HG03108 (cell line): Measurements from ENCODE around the gene IRF2.

ENCODE experiments used
- ATAC-seq: cut with Tn5 transposase; IDR thresholded peaks from one replicate; pipeline ENCODE4 v1.9.1; 2021; ENCODE audit warnings: moderate library complexity; ENCODE audit not compliant: unreplicated experiment

Gene IRF2

DNA sequence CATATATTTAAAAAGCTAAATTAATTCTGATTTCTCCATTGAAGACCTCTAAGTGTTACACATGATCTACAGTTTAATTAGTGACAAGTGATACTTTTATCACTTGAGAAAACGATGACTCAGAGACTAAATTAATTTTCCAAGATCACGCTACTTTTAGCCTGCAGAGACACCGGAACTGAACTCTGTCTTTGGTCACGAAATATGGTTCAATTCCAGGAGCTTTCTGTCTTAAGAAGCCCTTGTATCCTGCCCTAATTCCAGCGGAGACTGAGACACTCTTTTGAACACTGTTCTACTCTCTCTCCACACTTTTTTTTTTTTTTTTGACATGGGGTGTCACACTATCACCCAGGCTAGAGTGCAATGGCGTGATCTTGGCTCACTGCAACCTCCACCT is 63.6 kb downstream of the IRF2 start:
- no peak for ATAC-seq

DNA sequence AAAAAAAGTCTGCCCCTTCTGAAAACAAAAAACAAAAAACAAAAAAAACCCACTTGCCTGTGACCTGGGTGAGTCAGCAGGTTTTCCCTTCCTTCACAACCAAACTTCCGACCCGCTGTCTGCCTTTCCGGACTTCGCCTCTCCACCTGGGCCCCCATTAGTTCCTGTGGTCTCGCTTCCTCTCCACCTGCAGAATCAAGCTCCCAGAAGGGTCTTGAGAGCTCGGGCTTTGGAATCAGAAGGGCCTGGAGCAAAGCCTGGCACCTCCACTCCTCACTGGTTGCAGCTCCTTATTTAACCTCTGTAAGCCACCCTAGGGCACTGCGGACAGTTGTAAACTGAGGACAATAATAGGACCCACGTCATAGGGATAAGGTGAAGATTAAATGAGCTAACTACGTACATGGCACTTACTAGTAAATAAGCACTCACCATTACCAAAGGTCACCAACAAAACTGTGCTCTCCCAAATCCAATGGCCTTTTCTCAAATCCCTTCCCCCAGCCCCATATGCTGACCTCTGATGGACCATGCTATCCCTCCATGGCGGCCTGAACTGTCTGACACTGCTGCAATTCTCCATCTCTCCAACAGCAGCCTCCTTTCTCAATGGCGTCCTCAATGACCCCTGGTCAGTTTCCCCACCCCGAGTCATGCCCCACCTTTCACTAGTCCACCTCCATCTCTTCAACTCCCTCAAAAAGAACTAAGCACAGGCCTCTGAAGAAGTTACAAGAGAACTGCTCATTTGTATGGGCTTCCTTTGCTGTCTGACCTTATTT is 64.2 kb downstream of the IRF2 start:
- ATAC-seq = peak; percentile 63

DNA sequence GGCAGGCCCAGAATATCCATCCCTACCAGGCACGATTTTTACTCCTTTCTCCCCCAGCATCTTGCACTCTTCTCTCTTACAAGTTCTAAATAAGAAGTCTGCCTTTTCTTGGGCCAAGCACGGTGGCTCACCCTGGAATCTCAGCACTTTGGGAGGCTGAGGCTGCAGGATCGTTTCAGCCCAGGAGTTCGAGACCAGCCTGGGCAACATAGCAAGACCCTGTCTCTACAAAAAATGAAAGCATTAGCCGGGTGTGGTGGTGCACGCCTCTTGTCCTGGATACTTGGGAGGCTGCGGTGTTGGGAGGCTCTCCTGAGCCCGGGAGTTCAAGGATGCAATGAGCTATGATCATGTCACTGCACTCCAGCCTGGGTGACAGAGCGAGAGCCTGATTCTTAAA is 64.8 kb downstream of the IRF2 start:
- no peak for ATAC-seq

DNA sequence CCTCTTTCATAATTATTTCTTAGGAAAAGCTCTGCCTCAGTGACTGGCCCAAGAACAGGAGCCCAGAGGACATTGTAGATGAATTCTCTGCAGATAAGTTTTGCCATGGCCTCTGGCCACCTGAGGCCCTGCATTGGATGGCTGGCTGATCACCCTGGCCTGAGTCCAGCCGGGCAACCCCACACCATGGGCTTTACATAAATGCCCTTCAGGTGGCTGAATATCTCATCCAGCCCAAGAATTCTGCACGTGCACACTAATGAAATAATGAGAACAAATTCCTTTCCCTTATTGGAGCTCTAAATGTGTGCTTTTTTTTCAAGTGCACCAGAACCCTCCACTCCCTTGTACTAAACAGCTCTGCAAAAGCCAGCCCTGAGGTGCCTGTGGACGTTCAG is 65.7 kb downstream of the IRF2 start:
- ATAC-seq = no peak

DNA sequence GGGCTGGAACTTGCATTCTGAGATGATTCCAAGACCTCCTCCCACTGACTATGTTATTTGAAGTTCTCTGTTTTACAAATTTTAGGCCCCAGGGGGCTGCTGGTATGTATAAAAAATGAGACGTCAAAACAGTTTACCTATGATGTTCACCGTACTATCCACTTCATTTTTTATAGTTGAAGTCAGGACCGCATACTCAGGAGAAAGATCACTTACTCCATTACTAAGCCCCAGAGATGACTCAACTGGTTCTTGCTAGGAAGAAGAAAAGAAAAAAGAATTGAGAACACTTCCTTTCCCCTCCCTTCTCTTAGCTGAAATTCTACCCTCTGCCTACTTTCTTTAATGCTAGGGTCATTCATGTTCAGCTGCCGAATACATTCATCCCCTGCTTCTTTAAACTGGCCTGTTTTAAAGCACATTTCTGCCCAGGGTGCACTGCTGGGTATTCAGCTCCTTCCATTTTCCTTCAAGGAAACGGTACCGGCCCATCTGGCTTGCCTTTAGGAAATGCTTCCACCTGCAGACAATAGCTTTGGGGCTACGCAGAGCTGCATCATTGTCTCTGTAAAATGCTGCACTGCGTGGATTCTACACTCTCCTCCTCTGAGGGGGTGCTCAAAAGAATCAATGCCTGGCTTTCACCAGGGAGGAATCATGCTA is 66.2 kb downstream of the IRF2 start:
- ATAC-seq = no peak

DNA sequence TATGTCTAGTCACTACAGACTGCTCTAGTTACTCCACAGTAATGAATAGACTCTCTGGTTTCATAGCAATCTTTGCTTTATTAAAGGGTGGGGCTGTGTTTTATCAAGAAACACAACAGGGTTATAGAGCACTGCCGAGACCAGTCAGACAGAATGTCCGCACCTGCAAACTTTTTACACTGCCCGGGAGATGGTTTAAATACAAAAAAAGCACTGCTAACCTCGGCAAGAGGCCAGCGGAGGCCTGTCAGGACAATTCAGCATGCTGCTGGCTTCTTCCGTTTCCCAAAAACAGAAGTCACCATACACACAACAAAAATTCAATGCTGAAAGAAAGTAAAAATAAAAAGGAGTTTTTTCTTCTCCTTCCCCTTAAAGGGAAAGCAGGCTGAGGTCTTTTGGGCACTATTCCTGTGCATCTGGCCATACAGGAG is 67.4 kb downstream of the IRF2 start:
- ATAC-seq = no peak

DNA sequence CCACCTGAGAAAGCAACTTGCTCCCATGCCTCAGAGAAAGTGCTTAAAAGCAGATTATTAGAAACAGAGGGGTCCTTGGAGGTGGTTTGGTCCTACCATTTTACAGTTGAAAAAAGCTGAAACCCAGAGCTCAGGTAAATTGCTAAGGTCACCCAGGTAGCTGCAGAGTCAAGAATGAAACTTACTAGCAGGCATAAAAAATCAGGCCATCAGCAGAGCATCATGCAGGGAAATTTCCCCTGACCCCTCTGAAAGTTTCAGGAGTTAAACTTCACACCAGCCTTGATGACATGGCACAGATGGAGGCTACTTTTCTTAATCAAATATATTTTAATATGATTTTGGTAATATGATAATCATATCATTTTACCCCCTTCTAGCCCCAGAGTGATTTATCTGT is 70.3 kb downstream of the IRF2 start:
- ATAC-seq = no peak

DNA sequence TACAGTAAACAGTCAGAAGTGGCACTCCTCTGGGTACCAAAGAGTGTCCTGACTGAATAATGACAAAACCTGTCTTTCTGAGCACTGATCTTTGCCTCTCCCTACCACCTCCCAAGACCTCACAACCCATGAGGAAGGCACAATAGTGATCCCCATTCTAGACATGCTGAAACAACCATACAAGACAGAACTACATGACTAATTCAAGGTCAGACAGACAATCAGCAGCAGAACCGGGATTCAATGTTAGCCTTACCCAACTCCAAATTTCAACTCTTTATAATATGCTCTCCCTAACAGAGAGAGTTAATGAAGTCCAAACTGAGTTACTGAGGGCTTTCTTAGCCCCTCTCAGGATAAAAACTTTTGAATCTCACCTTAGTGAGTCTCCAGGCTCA is 71.0 kb downstream of the IRF2 start:
- no peak for ATAC-seq

DNA sequence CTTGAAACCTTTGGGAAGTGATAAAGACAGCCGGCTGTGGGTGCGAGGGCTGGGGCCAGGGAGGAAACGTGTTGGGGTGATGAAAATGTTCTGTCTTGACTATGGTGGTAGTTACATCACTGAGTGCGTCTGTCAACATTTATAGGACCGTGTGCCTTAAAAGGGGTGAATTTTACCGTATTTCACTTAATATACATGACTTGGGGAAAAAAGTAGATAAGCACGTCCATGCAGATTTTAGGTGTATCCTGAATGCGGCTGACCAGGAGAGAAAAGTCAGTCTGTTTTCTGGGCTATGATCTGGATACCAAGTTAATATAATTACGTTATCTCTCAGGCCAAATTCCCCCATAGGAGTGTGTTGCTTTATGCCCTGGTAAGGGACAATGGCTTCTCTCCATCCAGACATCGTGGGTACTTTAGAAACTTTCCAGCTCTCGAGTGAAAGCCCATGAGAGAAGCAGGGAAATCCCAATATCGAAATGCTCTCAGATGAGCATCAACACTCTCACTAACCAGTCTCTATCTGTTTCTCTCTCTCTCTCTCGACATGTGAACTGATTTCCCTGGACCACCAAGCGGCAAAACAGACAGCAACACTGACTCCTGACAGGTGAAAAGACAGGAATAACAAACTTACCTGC is 71.5 kb downstream of the IRF2 start:
- no peak for ATAC-seq

DNA sequence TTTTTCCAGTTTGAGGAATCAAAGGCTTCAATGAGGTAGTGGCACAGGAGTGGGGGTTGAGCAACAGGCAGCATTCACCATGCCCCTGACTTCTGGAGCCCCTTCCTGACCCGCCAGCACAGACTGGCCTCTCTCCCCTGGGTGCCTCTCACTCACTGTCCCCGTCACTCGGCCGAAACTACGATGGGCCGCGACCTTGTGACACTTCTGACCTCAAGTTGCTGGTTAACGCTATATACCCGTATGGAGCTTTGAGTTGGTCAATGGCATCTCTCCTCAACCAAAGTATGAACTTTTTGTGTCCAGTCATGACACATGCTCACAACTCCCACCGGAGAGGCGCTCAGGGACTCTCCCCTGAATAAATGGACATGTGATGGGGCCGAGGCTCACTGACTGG is 72.1 kb downstream of the IRF2 start:
- ATAC-seq = no peak

DNA sequence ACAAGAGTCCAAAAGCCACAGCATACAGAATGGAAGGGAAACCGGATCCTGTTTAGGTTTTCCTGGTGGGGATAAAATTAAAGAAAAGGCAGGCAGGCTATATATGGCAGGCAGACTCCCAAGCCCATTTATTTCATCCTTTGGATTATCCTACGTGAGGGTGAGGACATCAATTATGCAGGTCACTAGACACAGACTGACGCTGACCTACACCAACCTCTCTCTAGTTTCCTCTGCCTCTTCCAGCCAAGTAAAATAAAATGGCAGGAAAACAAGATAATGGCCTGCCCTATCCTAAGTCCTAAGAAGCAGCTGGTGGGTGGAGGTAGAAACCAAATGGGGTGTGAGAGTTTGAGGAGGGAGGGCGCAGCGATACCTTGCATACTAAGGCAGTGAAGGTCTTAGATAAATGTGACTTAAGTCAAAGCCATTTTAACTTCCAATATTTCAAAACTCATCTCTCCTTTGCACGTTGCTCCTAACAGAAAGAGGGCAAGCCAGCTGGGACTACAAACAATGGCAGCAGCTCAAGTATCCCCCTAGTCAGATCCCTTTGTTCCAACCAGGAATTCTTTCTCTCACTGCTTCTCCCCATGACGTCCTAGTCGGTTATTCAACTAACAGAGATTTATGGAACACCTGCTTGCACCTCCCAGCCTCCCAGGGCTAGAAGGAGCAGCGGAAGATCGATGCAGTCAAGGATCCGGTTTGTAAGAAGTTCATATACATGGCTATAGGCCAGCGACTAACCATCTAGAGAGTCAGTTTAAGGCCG is 72.8 kb downstream of the IRF2 start:
- no peak for ATAC-seq

DNA sequence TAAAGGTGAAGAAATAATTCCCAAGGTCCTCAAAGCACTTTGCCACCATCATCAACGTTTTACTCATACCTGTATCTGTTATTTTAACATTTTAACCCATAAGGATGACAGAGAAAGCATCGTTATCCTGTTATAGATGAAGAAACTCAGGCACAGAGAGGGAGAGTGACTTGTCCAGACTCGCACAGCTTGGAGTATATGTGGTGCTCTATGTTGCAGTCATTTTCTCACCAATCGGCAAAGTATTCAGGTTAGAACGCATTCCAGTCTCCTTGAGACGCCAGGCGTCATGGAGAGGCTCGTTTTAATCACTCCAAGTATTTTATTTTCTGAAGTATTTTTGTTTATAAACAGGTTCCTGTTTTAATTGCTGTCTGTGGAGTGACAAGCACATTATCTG is 73.5 kb downstream of the IRF2 start:
- no peak for ATAC-seq

DNA sequence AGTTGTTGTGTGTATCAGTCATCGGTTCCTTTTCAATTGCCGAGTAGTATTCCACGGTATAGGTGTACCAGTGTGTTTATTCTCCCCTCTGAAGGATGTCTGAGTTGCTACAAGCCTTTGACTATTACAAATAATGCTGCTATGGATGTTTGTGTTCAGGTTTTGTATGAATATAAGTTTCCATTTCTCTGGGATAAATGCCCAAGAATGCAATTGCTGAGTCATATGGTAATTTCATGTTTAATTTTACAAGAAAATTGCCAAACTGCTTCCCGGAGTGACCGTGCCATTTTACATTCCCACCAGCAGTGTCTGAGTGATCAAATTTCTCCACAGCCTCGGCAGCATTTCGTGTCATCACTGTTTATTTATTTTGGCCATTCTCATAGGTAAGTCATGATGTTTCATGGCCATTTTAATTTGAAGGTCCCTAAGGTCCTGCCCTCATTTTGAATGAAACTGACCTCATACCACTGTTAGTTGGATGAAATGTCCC is 73.9 kb downstream of the IRF2 start:
- ATAC-seq = no peak

DNA sequence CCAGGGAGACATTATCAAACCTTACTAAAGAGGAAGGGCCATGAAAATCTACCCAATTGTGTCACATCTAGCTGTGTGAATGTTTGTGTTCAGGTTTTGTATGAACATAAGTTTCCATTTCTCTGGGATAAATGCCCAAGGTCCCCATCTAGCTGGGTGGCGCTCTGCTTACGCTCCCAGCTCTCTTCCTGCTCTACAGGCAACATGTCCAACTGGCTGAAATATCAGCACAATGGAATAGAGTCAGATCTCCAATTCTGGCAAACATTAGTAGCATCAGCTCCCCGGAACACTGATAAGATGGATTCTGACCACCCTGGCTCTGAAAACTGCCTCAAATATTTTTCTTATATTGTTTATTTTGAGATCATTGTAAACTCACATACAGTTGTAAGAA is 74.8 kb downstream of the IRF2 start:
- ATAC-seq = no peak

DNA sequence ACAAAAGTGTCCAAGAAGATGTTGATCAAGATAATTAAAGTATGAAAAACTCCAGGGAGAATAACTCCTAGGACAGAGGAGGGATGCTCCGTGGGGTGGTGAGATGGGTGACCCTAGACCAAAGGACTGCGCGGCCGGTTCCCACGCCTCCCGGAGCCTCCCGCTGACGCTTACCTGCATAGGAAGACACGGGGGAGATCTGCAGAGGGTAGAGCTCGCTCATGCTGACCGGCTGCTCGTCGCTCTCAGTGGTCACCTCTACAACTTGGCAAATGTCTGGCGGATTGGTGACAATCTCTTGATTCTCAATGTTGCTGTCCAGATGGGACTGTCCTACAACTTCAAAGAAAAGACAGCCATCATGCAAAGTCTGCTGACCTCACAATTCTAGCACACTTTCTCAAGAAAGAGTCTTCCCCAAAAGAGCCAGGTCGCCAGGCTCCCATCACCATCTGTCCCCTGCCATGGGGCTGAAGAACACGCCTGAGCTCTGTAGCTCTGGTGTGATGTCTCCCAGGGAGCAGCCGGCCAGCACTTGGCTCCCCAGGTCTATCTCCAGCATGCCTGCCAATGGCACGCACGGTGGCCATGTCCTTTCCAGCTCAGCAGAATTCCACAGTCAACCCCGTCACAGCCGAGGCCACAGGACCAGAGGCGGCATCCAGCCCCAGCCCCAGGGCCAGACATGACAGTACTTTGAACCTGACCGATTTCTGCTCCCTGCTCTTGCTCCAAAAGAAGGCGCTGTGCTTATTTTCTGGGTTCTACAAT is 75.4 kb downstream of the IRF2 start:
- no peak for ATAC-seq

DNA sequence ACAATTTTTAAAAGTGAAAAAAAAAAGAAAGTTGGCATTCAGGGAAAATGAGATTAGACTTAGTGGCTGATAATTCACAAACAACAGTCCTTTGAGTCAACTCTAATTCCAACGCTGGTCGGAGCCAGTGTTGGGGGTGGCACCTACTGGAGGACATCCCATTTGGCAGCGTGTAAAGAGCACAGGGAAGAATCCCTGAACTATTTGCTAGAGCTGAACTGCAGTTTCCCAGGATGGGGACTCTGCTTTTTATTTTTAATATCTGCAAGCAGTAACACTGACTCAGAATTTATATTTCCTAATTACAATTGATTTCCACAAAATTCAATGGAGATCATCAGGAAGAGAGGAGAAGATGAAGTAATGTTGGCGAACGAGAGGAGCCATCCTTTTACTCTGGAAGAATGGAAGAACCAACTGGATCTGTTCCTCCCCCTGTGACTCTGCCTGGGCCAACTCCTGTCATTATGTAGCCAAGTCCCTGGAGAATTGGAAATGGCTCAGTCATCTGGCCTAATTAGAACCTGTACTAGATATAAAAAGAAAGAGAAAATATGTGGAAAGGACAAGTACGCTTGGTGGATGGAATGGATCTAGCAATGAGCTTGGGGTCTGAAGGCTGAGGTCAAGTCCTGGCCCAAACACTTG is 76.7 kb downstream of the IRF2 start:
- ATAC-seq = no peak

DNA sequence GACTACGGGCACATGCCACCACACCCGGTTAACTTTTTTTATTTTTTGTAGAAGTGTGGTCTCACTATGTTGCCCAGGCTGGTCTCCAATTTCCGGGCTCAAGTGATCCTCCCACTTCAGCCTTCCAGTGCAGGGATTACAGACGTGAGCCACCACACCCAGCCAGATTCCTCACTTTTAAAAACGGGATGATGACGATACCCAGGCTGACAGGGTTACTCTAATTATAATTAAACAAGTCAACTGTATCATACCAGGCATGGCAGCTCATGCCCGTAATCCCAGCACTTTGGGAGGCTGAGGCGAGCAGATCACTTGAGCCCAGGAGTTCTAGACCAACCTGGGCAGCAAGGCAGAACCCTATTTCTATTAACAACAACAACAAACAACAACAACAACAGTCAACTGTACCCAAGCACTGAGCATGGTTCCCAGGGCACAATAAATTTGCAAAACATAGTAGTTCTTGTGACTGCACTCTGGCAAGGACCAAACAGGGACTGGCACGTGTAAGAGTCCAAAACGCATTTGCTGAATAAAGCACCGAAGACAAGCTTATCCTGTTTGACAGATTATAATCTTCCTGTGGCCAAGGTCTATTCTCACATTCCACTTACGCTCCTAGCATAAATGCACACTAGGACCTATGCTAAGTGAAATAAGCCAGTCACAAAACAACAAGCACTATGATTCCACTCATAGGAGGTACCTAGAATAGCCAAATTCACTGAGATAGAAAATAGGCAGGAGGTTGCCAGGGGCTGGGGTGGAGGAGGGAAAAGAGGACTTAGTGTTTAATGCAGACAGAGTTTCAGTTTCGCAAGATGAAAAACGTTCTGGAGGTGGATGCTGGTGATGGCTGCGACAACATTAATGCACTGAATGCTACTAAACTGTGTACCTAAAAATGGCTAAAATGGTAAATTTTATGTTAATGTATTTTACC is 77.5 kb downstream of the IRF2 start:
- ATAC-seq = no peak

DNA sequence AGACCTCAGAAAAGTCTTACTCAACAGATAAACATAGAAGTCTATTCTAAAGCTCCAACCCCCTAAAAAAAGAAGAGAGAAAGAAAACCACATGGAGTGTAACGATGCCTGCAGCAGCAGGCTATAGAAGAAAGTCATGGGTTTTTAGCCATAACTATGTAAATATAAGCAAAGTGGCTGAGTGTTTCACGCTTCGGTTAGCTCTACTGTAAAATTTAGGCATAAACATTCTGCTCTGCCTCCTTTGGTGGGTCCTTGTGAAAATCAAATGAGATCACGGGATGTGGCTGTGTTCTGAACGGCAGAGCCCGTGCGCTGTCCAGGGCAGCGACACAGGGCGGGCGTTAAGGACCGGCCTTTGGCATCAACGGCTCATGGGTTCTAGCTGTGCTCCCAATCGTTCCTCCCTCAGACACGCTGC is 78.4 kb downstream of the IRF2 start:
- peak; percentile 76 for ATAC-seq

DNA sequence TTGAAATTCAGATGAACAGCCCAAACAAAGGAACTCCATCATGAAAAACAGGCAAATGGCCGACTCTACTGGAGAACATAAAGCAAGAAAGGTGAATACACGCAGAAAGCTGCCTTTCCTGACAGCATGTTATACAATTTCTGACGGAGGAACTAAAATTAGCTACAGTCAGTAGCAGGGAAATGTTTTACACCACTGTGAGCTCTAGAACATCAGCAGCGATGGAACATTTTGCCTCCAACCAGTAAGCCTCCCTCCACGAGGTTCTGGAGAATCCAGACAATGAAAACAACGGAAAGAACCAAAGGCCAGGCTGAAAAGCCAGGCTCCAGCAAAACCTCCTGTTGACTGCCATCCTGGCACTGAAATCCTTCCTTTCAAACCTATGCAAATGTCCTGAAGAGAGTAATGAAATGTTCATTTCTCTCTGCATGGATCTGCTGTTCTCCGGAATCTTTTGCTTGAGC is 78.9 kb downstream of the IRF2 start:
- ATAC-seq = no peak
